Activated B cell treated with CpG ODN at 0.5 μM for 24 hours (primary cell): ENCODE measurements around the gene C6orf58. TPM values are rescaled to one million over a fixed set of nuclear protein-coding genes. Genes with fewer than 3 reads are reported as not detected.

Source experiments
- ATAC-seq: fragments of 200-7000 bp; cut with Tn5 transposase; one replicate; pipeline ENCODE4 v1.10.0; 2021; ENCODE audit warnings: low read depth, mild to moderate bottlenecking, moderate library complexity
- CTCF ChIA-PET: fragments of 350-600 bp; sonication (Branson Sonifier 250); formaldehyde crosslinking; loops from one replicate; lab custom pipeline; 2021; ENCODE audit warnings: antibody characterized with exemption; lab: Charles Lee
- POLR2A ChIA-PET: fragments of 350-600 bp; sonication (Branson Sonifier 250); formaldehyde crosslinking; loops from one replicate; lab custom pipeline; 2021; ENCODE audit warnings: antibody characterized with exemption; lab: Charles Lee
- DNase-seq: peaks from one replicate; pipeline ENCODE4 v3.0.0; 2022
- H3K27ac Mint-ChIP-seq: one replicate; pipeline ENCODE4 v1.8.0; 2020; ENCODE audit warnings: mixed read lengths
- H3K27me3 Mint-ChIP-seq: one replicate; pipeline ENCODE4 v1.8.0; 2021; ENCODE audit warnings: mixed read lengths
- H3K36me3 Mint-ChIP-seq: one replicate; pipeline ENCODE4 v1.8.0; 2021; ENCODE audit warnings: low read depth, mixed read lengths
- H3K4me1 Mint-ChIP-seq: one replicate; pipeline ENCODE4 v1.8.0; 2021; ENCODE audit warnings: mixed read lengths
- H3K4me3 Mint-ChIP-seq: one replicate; pipeline ENCODE4 v1.8.0; 2020; ENCODE audit warnings: mild to moderate bottlenecking, mixed read lengths
- H3K9me3 Mint-ChIP-seq: one replicate; pipeline ENCODE4 v1.8.0; 2020; ENCODE audit warnings: mixed read lengths
- CTCF ChIP-seq: fragments of 200-600 bp; IDR thresholded peaks from one replicate; pipeline ENCODE4 v1.8.0; 2022; ENCODE audit warnings: antibody characterized with exemption, mild to moderate bottlenecking
- intact Hi-C: fragments of 100-400 bp; cut with micrococcal nuclease; formaldehyde crosslinking; loops from one replicate; pipeline ENCODE4 v1.15.1; 2024
- total RNA-seq: library from RNA; stranded (reverse); gene quantifications from 2 replicates; pipeline ENCODE4 v1.2.3, GENCODE V29; 2022

The C6orf58 gene
- total RNA-seq, 1 donor from 2014 or later, result not detected

GRCh38 chr6:127637830-127638409 lies 60.9 kb downstream of the C6orf58 start:
- Mint-ChIP-seq H3K36me3 (no peaks in the 10 kb centered on the region), H3K9me3 (no peaks in the 10 kb centered on the region), H3K27ac (no peak overlapping the region), H3K27me3 (peaks cover 5% of the 10 kb centered on the region), H3K4me3 (no peak overlapping the region), H3K4me1 (no peaks in the 10 kb centered on the region)
- ChIA-PET CTCF (no interaction called here), POLR2A (no interaction called here)
- DNase-seq (no peak), ATAC-seq (no peak)
- TF ChIP-seq CTCF, result no peak
- intact Hi-C loops, result no loop called here

Other genes starting within 250 kb of the C6orf58 start
- gene ECHDC1, start 233.6 kb upstream of the C6orf58 start, total RNA-seq, result 57.3 and 59.7 TPM in 2 replicates
- 0.34 and 0.80 TPM in 2 replicates for gene KIAA0408, start 117.8 kb upstream of the C6orf58 start, total RNA-seq